ENCODE data around the gene RPL5. TPM values are rescaled to one million over a fixed set of nuclear protein-coding genes. Genes with fewer than 3 reads are reported as not detected.

The RPL5 gene
- total and polyA plus RNA-seq, 10 donors, result 725 to 3,739 (median 1,367) TPM

GRCh38 chr1:92843429-92844352 is 11.9 kb downstream of the RPL5 start:
- Histone ChIP-seq H3K4me1 (peaks cover 9 to 26% (median 20%) of the 10 kb centered on the region in 6 donors), H3K9me3 (no peaks in the 10 kb centered on the region), H3K36me3 (peaks cover 0 to 84% (median 60%) of the 10 kb centered on the region in 6 donors), H3K27ac (no peak overlapping the region), H3K4me3 (no peak overlapping the region), H3K27me3 (replicated peaks in 1 of 7) (no peaks in the 10 kb centered on the region)
- WGBS, 5 donors, result 90 to 96% (median 94%) methylated on average over 8 of the region's 8 CpGs
- no peak for DNase-seq
- intact Hi-C loops (cut with DNase I; ENCODE audit: low total_unique reads), result no loop called here
- TF ChIP-seq POLR2A (IDR thresholded peaks at IDR 0.05) (no peak), CTCF (IDR thresholded peaks at IDR 0.05 in 8 of 11, conservative IDR thresholded peaks at IDR 0.05 in 3 of 11) (no peak)

GRCh38 chr1:92844439-92844838 is 12.6 kb downstream of the RPL5 start:
- Histone ChIP-seq H3K9me3 (no peaks in the 10 kb centered on the region), H3K4me1 (peaks cover 5 to 19% (median 13%) of the 10 kb centered on the region in 6 donors), H3K4me3 (no peak overlapping the region), H3K27me3 (replicated peaks in 1 of 7) (no peaks in the 10 kb centered on the region), H3K27ac (no peak overlapping the region), H3K36me3 (peaks cover 0 to 83% (median 56%) of the 10 kb centered on the region in 6 donors)
- intact Hi-C loops (cut with DNase I; ENCODE audit: low total_unique reads), result no loop called here
- DNase-seq, result no peak
- TF ChIP-seq CTCF (IDR thresholded peaks at IDR 0.05 in 8 of 11, conservative IDR thresholded peaks at IDR 0.05 in 3 of 11) (no peak), POLR2A (IDR thresholded peaks at IDR 0.05) (no peak), POLR2AphosphoS5 (IDR thresholded peaks at IDR 0.05) (no peak)
- WGBS, 5 donors, result 96 to 98% (median 97%) methylated on average over 3 of the region's 3 CpGs

DNA sequence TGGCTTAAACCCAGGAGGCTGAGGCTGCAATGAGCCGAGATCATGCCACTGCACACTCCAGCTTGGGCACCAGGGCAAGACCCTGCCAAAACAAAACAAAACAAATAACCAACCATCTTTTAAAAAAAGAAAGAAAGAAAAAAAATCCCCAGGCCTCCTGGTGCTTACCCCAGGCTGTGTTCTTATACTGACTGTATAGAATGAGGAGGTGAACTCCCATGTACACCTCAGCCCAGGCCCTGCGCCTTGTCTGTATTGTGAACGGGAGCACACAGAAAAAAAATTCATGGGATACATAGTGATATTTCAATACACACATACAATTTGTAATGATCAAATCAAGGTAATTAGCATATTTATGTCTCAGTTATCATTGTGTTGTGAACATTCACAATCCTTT is 14.1 kb downstream of the RPL5 start:
- Histone ChIP-seq H3K27me3 (replicated peaks in 1 of 7) (no peaks in the 10 kb centered on the region), H3K36me3 (peaks cover 0 to 81% (median 47%) of the 10 kb centered on the region in 6 donors), H3K27ac (no peak overlapping the region), H3K4me1 (peaks cover 0 to 4% (median 1%) of the 10 kb centered on the region in 6 donors), H3K9me3 (no peaks in the 10 kb centered on the region), H3K4me3 (no peak overlapping the region)
- 60 to 100% (median 66%) methylated on average over 3 of the region's 3 CpGs for WGBS, 5 donors
- DNase-seq, result no peak
- TF ChIP-seq POLR2A (IDR thresholded peaks at IDR 0.05) (no peak), POLR2AphosphoS5 (IDR thresholded peaks at IDR 0.05) (no peak), CTCF (IDR thresholded peaks at IDR 0.05 in 8 of 11, conservative IDR thresholded peaks at IDR 0.05 in 3 of 11) (no peak)
- intact Hi-C loops (cut with DNase I; ENCODE audit: low total_unique reads), result no loop called here

- no peaks in the 10 kb centered on the region for H3K27me3 ChIP-seq (replicated peaks in 1 of 7)
Observed at GRCh38 chr1:92848201-92848600, 16.4 kb downstream of the RPL5 start.

More at GRCh38 chr1:92848201-92848600, 16.4 kb downstream of the RPL5 start:
- Histone ChIP-seq H3K4me1 (peaks cover 0 to 17% (median 7%) of the 10 kb centered on the region in 6 donors), H3K27ac (no peak overlapping the region), H3K4me3 (no peak overlapping the region), H3K9me3 (no peaks in the 10 kb centered on the region), H3K36me3 (peaks cover 0 to 58% (median 24%) of the 10 kb centered on the region in 6 donors)
- intact Hi-C loops (cut with DNase I; ENCODE audit: low total_unique reads), result no loop called here
- no peak for TF ChIP-seq POLR2AphosphoS5 (IDR thresholded peaks at IDR 0.05)
- no peak for TF ChIP-seq POLR2A (IDR thresholded peaks at IDR 0.05)
- TF ChIP-seq CTCF (IDR thresholded peaks at IDR 0.05 in 8 of 11, conservative IDR thresholded peaks at IDR 0.05 in 3 of 11), result no peak
- WGBS, 5 donors, result 92 to 99% (median 93%) methylated on average over 4 of the region's 4 CpGs
- DNase-seq, result no peak

Data from spleen (tissue), 11 donors.